HG02943 (cell line): Measurements from ENCODE around the gene IRGQ.
"Not testable (repeated sequence)": the region's sequence is repeated elsewhere in the genome, so short reads cannot be mapped to it uniquely, and the experiment has no call there.

Experiments
- ATAC-seq: cut with Tn5 transposase; IDR thresholded peaks from one replicate; pipeline ENCODE4 v1.9.1; 2021; ENCODE audit warnings: mild to moderate bottlenecking, low read depth, moderate library complexity; ENCODE audit not compliant: unreplicated experiment

The IRGQ gene

DNA sequence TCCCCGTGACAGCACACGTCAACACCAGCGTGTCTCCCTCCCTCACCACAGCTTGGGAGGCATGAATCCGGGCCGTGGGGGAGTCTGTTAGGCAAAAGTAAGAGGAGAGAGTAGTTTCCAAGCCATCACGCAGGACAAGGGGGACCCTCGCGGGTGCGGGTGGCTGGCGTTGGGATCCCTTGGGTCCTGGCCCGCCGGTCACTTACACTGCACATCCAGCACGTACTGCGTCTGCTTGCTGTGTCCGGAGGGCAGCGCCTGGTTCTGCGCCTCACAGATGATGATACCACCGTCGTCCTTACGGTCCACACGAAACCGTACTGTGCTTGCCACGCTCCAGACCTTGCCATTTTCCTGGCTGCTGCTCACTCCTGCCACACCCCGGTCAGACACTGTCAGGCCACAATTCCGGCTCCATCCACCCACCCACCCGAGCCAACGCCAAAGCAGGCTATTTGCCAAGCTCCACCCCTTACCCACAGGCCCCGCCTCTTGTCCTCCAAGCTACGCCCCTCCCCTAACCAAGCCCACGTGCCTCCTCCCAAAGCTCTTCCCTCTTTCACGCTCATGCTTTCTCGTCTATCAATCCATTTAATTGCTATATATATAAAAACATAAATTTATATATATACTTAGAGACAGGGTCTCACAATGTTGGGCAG is 30.1 kb upstream of the IRGQ start:
- no peak for ATAC-seq

GRCh38 chr19:43624933-43625332 is 29.0 kb upstream of the IRGQ start:
- no peak for ATAC-seq

DNA sequence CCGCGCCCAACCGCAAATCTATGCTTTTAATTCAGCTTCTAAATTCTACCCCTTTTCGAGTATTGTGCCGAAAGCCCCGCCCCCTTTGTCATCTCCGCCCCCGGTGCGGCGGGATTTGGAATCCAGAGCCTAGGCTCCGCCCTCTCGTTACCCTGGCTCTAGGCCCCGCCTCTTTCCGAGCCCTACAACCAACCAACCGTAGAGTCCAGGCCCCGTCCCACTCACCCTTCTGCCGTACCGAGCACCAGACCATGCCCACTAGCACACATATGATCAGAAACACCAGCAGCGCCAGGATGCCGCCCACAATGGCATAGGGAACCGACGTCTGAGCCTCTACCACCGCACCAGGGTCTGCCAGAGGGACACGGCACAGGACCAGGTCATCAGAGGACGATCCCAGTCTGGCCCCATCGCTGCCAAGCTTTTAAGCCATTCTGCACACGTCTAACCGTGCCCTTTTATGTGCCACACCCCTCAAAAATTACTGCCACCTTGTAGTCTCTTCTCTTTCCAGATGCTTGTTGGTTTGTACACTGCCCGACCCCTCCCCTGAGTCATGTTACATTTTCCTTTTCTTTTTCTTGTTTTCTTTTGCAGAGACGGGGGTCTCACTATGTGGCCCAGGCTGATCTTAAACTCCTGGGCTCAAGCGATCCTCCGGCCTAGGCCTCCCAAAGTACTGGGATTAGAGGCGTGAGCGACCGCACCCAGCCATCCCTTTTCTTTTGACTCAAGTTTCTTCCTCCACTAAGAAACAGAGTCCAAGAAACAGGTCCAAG is 28.1 kb upstream of the IRGQ start:
- no peak for ATAC-seq

- no peak for ATAC-seq
These were observed 27.0 kb upstream of the IRGQ start for GRCh38 chr19:43622956-43623355.

DNA sequence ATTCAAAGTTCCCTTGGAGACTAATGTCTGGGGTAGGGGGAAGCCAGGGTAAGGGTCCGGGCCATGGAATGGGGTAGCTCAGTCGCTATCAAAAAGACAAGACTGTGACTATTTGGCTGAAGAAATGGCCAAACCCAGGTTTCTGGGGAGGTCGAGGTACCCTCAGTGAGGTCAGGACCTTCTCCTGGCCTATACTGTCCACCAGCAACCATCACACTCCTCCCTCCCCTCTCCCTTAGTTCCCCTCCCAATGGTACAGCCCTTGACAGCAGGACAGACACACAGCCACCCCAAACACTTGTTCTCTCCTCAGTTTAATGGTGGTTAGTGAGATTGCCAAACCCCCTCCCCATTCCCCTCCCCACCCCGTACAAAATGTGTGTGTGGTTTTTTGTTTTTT is 26.1 kb upstream of the IRGQ start:
- no peak for ATAC-seq

- peak; percentile 5 for ATAC-seq
These were observed 24.4 kb upstream of the IRGQ start for GRCh38 chr19:43620061-43621001.

DNA sequence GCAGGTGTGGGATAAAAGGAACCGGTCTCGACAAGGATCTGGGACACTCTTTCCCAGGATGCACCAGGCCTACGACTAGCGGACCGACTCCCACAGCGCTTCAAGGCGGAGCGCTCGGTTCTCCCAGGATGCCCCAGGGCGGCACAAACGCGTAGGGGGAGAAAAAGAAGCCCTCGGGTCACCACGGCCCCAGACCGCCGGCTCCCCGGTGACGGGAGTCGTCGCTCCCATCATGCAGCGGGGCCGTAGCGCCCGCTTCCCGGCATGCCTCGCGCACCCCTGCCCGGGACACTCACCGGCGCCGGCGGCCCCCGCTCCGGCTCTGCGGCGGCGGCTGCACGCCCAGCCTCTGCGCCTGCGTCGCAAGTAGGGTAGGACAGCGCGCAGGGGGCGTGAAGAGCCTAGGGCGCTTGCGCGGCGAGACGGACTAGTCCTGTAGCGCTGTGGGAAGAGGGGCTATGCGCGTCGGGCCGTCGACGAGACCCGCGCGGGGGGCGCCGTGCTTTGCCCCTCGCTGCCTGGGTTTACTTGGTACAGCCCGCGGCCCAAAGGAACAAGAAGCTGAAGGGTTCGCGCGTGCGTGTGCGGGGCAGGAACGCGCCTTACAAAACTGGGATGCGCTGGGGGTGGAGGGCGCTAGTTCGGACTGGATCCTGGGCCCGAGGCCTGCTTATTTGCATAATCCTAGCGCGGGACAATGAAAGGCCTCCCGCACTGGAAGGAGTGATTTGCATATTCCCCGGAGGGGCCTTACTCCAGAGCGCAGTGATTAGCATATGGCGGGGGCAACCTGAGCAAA is 23.5 kb upstream of the IRGQ start, which contains the start of gene ZNF428:
Gene ZNF428 (minus strand): TSS at position 368 of the 799 bp plus-strand sequence. CDS start 5,325 bp downstream, outside the sequence.
- peak; percentile 70 for ATAC-seq

DNA sequence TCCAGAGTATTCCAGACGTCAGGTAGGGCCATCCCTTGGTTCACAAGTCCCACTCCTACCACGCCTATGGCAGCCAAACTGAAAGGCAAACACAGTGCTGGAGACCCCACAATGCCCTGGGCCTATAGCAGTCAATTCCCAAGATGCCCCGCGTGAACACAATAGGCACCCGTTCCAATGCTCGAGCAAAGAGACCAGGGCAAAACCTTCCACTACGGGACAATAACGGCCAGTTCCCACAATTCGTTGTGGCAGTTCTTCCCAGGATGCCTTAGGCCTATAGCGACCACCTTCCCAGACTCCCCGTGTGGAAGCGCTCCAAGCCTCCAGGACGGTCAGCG is 23.0 kb upstream of the IRGQ start:
- ATAC-seq: peak; percentile 22

GRCh38 chr19:43616954-43617353 is 21.0 kb upstream of the IRGQ start:
- ATAC-seq: no peak

GRCh38 chr19:43616306-43616705 is 20.4 kb upstream of the IRGQ start:
- ATAC-seq: no peak

- ATAC-seq: no peak
These were observed 16.4 kb upstream of the IRGQ start for GRCh38 chr19:43612374-43612773.

GRCh38 chr19:43611788-43612187 is 15.9 kb upstream of the IRGQ start, which contains the start of gene SRRM5:
Gene SRRM5, plus strand, starts transcription at chr19:43612088. Its CDS starts 34 bp downstream, at chr19:43612122.
- no peak for ATAC-seq

DNA sequence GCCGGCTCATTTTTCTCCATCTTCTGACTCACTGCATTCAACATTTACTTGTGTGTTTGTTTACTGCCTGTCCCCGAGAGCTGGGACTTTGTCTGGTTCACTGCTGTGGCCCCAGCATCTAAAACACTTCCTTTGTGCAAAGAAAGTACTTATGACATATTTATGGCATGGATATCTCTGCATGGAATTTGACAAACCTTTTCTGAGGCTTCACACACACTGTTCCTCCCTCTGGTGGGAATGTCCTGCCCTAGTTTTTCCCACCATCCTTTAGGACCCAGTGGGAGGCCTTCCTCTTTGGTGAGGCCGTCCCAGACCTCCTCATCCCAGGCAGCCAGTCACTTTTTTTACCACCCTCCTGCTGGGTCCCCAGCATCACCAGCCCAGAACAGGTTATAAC is 14.6 kb upstream of the IRGQ start:
- no peak for ATAC-seq

- ATAC-seq: no peak
These were observed 13.9 kb upstream of the IRGQ start for GRCh38 chr19:43609872-43610271.

DNA sequence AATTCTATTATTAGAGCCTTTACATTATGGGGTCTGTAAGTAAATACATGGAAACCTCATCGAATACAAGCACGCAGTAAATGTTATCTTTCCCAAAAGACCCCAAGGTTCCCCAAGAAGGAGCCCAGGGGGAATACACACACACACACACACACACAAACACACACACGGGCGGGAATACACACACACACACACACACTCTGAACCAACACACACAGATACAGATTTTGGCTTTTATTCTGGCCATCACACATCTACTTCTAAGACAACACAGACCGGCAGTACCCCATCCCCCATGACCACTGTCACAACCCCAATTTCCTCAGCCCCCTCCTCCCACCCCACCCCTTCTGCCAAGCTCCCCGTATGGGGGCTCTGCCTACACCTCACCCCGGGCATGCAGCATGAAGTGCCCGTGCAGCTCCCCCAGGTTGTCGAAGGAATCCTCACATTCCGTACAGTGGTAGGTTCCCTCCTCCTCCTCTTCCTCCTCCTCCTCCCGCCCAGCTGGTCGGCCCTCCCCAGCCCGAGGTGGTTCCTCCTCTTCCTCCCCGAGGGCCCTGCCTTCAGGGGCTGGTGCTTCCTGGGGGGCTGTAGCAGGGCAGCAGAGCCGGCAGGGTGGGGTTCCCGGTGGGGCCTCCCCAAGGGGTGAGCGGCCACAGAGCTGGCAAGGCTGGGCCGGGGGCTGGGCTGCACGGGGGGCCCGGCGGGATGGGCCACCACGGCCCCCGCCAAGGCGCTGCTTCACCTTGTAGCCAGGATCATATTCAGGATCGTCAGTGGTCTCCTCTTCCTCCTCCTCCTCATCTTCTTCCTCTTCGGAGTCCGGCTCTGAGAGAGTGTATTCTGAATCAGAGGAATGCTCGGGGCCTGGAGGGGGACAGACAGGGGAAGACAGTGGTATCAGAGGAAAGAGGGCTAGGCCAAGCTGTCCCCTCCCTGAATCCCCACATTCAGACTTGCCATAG is 11.6 kb upstream of the IRGQ start:
- ATAC-seq: no peak

GRCh38 chr19:43606569-43607229 is 10.8 kb upstream of the IRGQ start:
- ATAC-seq: no peak

DNA sequence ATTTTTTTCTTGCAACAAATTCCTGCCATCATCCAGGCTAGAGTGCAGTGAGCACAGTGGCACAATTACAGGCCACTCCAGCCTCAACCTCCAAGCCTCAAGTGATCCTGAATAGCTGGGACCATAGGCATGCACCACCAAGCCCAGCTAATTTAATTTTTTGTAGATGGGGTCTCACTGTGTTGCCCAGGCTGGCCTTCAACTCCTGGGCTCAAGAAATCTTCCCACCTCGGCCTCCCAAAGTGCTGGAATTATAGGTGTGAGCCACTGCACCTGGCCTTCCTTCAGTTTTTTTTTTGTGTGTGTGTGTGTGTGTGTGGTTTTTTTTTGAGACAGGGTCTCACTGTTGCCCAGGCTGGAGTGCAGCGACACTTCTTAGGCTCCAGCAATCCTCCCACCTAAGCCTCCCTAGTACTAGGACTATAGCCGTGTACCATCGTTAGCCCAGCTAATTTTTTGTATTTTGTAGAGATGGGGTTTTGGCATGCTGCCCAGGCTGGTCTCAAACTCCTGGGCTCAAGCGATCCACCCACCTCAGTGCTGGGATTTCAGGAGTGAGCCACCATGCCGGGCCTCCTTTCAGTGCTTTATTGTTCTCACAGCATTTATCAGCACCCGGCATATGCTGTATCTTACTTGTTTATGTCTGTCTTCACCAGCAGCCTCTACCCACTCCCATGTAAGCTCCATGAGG is 10.1 kb upstream of the IRGQ start:
- no peak for ATAC-seq

- not testable (repeated sequence) for ATAC-seq
These were observed 4.4 kb upstream of the IRGQ start for GRCh38 chr19:43600326-43600725.
